K562 (cell line): Measurements from ENCODE around the gene TCEANC. TPM values are rescaled to one million over a fixed set of nuclear protein-coding genes. Genes with fewer than 3 reads are reported as not detected.

Experiments used
- ARID4B ChIP-seq: sonication (generic); formaldehyde crosslinking; IDR thresholded peaks from 2 replicates; pipeline ENCODE4 v1.8.0; 2022; ENCODE audit warnings: mild to moderate bottlenecking, missing genetic modification reagents
- CTCF ChIP-seq, 3 experiments: IDR thresholded peaks in 2 of 3; conservative IDR thresholded peaks in 1 of 3; 2 replicates each; pipeline ENCODE4 v1.5.1; 2011 to 2012; ENCODE audit warnings: low read length in 3 of 3, mild to moderate bottlenecking in 3 of 3, control low read depth in 2 of 3, improper control_type of control experiment in 1 of 3, inconsistent platforms in 1 of 3, low read depth in 1 of 3, mixed read lengths in 1 of 3, moderate library complexity in 1 of 3; ENCODE audit not compliant: insufficient read depth in 2 of 3
- CTCFL ChIP-seq: IDR thresholded peaks from 2 replicates; pipeline ENCODE4 v1.6.1; 2011; ENCODE audit warnings: borderline replicate concordance, low read depth, mild to moderate bottlenecking, moderate library complexity, low read length; ENCODE audit not compliant: insufficient read depth, poor library complexity, severe bottlenecking
- DEAF1 ChIP-seq: fragments of 450-650 bp; formaldehyde crosslinking; IDR thresholded peaks from 2 replicates; pipeline ENCODE4 v1.4.0; 2020; ENCODE audit warnings: mild to moderate bottlenecking, moderate library complexity
- FOSL1 ChIP-seq: fragments of 200-800 bp; sonication (Bioruptor generic); conservative IDR thresholded peaks from 2 replicates; pipeline ENCODE4 v1.6.1; 2016; ENCODE audit warnings: missing genetic modification characterization, missing compliant biosample characterization
- RAD21 ChIP-seq, 2 experiments: fragments of 250-450 bp in 1 of 2; fragments of 450-650 bp in 1 of 2; sonication (Bioruptor Pico) in 1 of 2; formaldehyde crosslinking in 1 of 2; IDR thresholded peaks in 1 of 2; conservative IDR thresholded peaks in 1 of 2; 2 replicates each; pipeline versions ENCODE4 v1.4.0 to v1.8.0; 2020 to 2022; ENCODE audit warnings: mild to moderate bottlenecking in 2 of 2, moderate library complexity in 1 of 2
- SMC3 ChIP-seq: conservative IDR thresholded peaks from 2 replicates; pipeline ENCODE4 v1.6.1; 2011; ENCODE audit warnings: low read depth, low read length, improper control_type of control experiment; ENCODE audit not compliant: insufficient read depth
- SP1 ChIP-seq: sonication (generic); formaldehyde crosslinking; IDR thresholded peaks from 2 replicates; pipeline ENCODE4 v1.8.1; 2022; ENCODE audit warnings: mild to moderate bottlenecking, missing genetic modification reagents
- SRSF3 ChIP-seq: fragments of 200-400 bp; formaldehyde crosslinking; IDR thresholded peaks from 2 replicates; pipeline ENCODE4 v1.6.1; 2016; ENCODE audit warnings: mild to moderate bottlenecking, low read length, moderate library complexity; ENCODE audit not compliant: insufficient read depth
- TAF1 ChIP-seq: IDR thresholded peaks from 2 replicates; pipeline ENCODE4 v1.6.1; 2011; ENCODE audit warnings: mild to moderate bottlenecking, low read length, moderate library complexity; ENCODE audit not compliant: insufficient read depth, control insufficient read depth, severe bottlenecking; ENCODE audit errors: extremely low read depth
- TAF15 ChIP-seq: fragments of 200-400 bp; formaldehyde crosslinking; IDR thresholded peaks from 2 replicates; pipeline ENCODE4 v1.6.1; 2017; ENCODE audit warnings: mild to moderate bottlenecking, low read depth, low read length, moderate library complexity
- ZNF324 ChIP-seq: fragments of 250-450 bp; sonication (Bioruptor Pico); IDR thresholded peaks from 2 replicates; pipeline ENCODE4 v1.4.0; 2020; ENCODE audit warnings: mild to moderate bottlenecking
- ZNF445 ChIP-seq: fragments of 250-450 bp; sonication (Bioruptor Pico); IDR thresholded peaks from 2 replicates; pipeline ENCODE4 v1.4.0; 2020; ENCODE audit warnings: low read depth, mild to moderate bottlenecking, moderate library complexity
- ZNF551 ChIP-seq: fragments of 250-450 bp; sonication (Bioruptor Pico); IDR thresholded peaks from 2 replicates; pipeline ENCODE4 v1.5.0; 2021; ENCODE audit warnings: mild to moderate bottlenecking, moderate library complexity
- polyA plus RNA-seq, 8 experiments: library from polyadenylated mRNA; depleted of rRNA in 4 of 8; stranded (reverse) in 5 of 8; unstranded in 3 of 8; fragments of >200 nt; fragmentation: Nextera tagmentation in 2 of 8; fragmentation: Illumina TruSeq in 1 of 8; extraction: Ambion mirVana in 2 of 8; extraction: Trizol in 1 of 8; gene quantifications; 2 replicates each; pipeline versions ENCODE4 v1.2.1 to v1.2.3, GENCODE V29; 2011 to 2014; ENCODE audit warnings: inconsistent platforms in 1 of 8, missing spikeins in 1 of 8
- total RNA-seq, 7 experiments: library from RNA; depleted of rRNA in 6 of 7; stranded (reverse); fragments of >200 nt in 6 of 7; fragmentation: Illumina TruSeq in 2 of 7; extraction: Trizol in 2 of 7; gene quantifications; 2 replicates each; pipeline versions ENCODE4 v1.2.1 to v1.2.3, GENCODE V29; 2011 to 2021; ENCODE audit warnings: low replicate concordance in 1 of 7

TCEANC gene
- total and polyA plus RNA-seq, 9 of the 15 experiments (the other 6 are each of a cell fraction or from before 2014, with no cell fraction given), result 1.2 to 2.8 (median 2.0) TPM

GRCh38 chrX:13658602-13659001 is 5.7 kb downstream of the TCEANC start (continued):
- no peak for TF ChIP-seq ARID4B (CRISPR knock-in tag)
- peak; percentile 61 for TF ChIP-seq DEAF1
- TF ChIP-seq SP1 (CRISPR knock-in tag), result no peak
- TF ChIP-seq ZNF551 (CRISPR knock-in tag), result no peak
- TF ChIP-seq FOSL1 (tag), result no peak
- TF ChIP-seq SRSF3, result no peak
- no peak for TF ChIP-seq TAF15
- no peak for TF ChIP-seq CTCFL
- no peak for TF ChIP-seq TAF1
- TF ChIP-seq ZNF445 (CRISPR knock-in tag), result no peak
- TF ChIP-seq ZNF324, result no peak
- TF ChIP-seq RAD21 (CRISPR knock-in tag; conservative IDR thresholded peaks at IDR 0.05 in 1 of 2, IDR thresholded peaks at IDR 0.05 in 1 of 2), result peak; percentile 81 to 88
- TF ChIP-seq SMC3, result peak; percentile 57; the same call in 1 of the 2 replicates
- TF ChIP-seq CTCF (IDR thresholded peaks at IDR 0.05 in 2 of 3, conservative IDR thresholded peaks at IDR 0.05 in 1 of 3; ENCODE audit: insufficient read depth in 2 of 3, low read depth in 1 of 3, low read length in 3 of 3), result peak; percentile 52 to 72 (median 55); a peak in 5 of 6 replicates
